T-helper 2 cell treated with Interferon-gamma antibody and Interleukin-4, amounts not matched to agents 100 ng/mL and 5 ng/mL, for 36 hours (primary cell): ENCODE results near the gene WDFY2. TPM values are rescaled to one million over a fixed set of nuclear protein-coding genes. Genes with fewer than 3 reads are reported as not detected.
"Not testable (repeated sequence)": the region's sequence is repeated elsewhere in the genome, so short reads cannot be mapped to it uniquely, and the experiment has no call there.

ENCODE experiments used
- intact Hi-C: fragments of 100-400 bp; cut with micrococcal nuclease; formaldehyde crosslinking; loops from one replicate; pipeline ENCODE4 v1.15.1; 2023
- total RNA-seq: library from RNA; stranded (reverse); gene quantifications from 2 replicates; pipeline ENCODE4 v1.2.3, GENCODE V29; 2022

The WDFY2 gene
- total RNA-seq, 1 donor from 2014 or later, result 11.3 TPM

DNA sequence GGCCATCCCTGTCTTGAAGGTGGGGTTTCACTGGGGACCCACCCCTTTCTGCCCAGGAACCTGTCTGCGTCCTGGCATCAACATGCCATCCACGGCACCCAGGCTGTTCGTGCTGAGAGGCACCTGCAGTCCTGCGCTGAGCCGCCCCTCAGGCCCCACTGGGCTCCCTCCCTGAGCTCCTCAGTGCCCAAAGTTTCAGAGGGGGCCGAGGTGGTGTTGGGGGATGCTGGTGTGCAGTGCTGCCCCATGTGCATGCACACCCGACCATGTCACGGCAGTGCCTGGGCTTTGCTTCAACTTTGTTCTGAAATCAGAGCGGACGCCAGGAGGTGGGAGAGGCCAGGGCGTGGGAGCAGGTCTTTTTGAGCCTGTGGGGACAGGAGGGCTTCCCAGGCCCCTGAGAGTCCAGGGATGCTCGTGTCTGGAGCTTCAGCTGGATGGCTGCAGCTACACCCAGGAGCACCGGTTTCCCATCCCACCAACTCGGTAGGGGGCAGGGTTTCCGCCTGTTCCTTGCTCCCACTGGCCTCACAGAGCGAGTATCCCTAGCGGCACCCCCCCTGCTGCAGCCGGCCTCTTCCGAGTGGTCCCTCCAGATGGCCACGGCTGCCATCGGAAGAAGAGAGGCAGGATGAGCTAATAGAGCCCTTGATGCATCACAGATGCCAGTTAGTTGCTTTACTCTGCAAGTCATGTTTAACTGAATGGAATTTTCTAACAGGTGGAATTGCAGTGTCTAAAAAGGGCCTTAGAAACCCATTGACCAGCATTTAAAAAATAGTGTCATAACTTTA is 44.0 kb downstream of the WDFY2 start:
- intact Hi-C loops, result no loop called here

DNA sequence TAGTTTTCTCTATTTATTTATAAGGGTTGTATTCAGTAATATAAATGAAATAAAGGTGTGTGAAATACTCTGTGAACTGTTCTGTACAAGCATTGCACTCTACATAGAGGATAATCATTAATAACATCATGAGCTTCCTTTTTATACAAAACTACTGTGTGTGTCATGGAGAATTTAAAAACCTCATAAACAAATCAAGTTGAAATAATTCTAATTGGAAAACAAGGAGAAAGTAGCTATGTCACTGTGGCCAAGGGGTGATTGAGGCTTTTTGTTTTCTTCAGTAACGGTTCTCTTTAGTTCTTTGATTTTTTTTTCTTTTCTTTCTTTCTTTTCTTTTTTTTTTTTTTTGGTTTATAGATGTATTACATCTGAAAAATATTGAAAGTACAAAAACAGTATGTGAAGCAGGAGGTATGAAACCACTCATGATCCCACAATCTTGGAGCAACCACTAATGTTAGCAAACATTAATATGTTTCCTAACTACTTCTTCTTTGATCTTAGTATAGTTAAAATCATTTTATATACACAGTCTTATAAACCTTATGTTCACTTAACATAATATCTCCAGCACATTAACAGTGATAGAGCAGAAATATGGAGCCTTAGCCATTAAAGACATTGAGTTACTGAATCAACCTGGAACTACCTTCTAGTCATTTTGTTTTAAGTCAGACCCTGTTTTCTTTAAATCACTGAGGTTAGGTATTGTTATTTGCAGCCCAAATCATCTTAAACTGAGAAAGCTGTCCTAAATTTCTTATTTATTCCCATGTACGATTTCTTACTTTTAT is 45.4 kb downstream of the WDFY2 start:
- intact Hi-C loops, result no loop called here

DNA sequence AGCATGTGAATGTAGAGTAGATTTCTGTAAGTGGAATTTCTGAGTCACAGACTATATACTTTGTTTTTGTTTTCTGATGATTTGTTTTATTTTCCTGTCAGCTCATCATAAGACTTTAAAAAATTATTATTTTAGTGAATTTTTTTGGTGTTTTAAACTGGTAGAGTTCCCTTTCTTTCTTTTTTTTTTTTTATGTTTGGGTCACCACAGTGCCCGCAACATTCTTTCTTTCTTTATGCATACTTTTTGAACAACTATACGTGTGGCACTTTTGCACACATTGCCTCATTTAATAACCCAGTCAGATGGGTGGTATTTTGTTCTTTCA is 46.0 kb downstream of the WDFY2 start:
- intact Hi-C loops, result no loop called here

DNA sequence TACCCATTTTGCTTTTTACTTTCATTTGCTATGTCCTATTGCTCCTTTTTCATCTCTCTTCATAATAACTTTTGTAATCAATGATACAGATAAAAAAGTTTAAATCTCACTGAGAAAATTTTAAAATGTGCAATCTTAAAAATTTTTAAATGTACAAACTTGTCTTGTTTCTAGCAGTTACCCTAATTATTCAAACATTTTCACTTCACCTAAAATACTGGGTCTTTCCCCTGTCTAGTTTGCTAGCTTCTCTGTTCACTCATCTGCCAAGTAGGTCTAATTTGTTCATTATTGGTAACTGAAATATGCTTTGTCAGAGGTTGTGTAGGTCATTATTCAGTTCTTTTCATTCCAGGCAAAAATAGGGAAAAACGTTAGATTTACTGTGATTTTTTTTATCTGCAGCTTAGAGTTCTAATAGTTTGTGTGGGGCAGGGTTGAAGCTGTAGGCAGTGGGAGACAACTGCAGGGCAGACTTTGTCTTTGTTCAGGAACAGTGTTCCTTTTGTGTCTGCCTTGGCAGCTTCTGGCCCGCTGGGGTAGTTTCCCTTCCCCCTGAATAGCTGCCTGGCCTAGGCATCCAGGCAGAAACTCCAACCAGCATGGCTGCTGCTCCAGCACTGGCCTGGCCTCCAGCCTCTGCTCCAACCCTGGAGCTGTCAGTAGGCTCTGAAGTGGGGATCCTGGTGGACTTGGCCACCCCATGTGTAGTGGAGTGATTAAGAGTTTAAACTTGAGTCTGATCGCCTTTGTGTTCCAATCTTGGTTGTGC is 48.5 kb downstream of the WDFY2 start:
- intact Hi-C loops, result no loop called here

DNA sequence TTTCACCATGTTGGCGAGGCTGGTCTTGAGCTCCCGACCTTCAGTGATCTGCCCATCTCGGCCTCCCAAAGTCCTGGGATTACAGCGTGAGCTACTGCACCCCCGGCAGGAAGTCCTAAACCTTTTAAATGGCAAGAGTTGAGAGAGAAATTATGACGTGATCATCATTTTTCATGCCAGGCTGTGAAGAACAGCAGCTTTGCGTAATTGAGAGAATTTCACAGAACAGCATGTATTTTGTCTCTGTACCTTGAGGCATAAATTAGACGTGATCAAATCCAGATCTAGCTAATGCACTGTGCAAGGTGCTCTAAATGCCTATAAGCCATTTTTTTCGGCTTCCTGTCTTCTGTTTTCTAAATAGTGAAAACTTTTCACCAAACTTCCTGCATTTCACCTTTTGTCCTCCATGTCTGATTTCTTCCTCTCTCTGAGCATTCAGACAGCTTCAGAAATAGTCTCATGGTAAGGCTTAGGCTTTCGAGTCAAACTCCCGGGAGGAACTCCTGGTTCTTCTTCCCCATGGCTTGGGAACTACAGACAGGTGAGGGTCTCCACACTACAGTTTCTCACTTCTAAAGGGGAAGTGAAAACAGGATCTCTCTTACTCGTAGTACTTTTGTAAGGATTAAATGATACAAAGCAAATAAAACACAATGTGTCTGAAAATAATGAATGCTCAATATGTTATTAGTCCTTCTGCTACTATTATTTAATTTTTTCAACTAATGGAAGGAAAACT is 51.0 kb downstream of the WDFY2 start:
- intact Hi-C loops, result no loop called here

DNA sequence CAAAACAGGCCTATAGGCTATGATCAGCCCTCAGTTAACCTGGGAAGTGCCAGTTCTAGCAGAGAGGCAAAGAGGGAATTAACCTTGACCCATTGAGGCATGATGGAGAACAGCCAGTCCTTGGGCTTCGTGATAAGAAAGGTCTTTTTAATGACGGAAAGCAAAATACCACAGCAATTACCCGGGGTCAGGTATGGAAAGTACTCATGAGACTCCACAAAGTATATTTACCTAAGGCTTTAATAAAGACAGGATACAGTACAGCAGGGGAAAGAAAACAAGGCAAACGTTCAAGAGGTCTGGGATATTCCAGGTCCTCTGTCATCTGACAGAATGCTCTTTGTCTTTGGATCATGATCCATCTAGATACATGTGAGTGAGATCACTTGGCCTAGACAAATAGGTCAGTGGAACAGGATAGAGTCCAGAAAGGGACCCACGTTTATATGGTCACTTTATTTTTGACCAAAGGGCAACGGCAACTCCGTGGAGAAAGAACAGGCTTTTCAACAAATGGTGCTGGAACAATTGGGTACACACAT is 52.2 kb downstream of the WDFY2 start:
- intact Hi-C loops, result no loop called here

DNA sequence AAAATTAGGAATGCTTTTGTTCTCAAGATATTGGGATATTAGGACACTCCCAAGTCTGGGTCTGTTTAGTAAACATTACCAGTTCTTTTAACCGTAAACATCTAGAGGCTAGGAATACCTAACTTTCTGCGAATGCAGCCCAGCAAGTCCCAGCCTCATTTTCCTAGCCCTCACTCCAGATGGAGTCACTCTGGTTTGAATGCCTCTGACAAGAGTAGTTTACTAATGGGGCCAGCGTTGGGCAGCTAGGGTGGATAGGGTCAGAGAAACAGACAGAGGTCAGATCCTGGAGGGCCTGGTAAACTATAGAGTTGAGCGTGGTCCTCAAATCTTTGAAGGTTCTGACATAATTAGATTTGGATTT is 53.6 kb downstream of the WDFY2 start:
- intact Hi-C loops, result no loop called here

DNA sequence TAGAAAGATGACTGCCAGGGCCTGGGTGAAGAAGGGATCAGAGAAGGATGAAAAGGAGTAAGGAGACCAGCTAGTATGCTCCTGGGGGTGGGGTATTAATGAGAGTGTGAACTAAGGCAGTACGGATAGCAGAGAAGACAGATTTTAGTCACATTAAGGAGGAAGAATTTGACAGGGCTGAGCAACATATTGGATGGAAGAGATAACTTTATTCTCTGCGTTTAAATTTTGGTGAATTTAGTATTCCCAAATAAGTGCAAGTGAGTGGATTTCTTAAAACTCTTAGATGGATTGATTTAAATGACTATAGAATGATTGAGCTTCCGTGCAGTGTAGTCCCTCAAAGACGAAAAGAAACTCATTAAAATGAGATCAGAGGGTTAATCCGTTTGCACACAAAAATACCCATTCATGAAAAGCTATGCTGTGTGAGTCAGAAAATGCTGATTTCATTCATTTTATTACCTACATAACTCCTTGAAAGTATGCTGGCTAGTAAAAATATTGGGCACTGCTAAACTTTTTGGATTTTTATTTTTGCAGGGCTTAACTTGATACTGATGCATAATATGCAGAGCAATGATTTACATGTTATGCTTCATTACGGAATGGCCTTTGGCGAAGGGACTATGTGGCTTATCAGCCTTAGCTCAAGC is 54.1 kb downstream of the WDFY2 start:
- intact Hi-C loops, result no loop called here

DNA sequence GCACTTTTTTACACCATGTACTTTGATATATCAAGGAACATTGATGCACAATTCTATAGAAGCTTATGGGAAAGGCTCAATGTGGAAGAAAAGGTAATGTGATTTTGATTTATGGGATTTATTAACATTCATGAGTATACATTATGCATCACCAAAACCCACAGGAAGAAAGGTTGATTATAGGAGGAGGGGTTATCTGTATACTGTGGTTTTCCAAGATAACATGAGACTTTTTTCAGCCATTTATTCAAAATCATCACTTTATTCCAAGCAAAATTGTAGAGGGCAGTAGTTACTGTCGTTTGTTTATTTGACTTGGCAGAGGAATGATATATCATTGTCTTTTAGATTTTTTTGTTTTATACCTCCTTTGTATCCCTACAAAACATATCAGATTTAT is 54.9 kb downstream of the WDFY2 start:
- intact Hi-C loops, result no loop called here

DNA sequence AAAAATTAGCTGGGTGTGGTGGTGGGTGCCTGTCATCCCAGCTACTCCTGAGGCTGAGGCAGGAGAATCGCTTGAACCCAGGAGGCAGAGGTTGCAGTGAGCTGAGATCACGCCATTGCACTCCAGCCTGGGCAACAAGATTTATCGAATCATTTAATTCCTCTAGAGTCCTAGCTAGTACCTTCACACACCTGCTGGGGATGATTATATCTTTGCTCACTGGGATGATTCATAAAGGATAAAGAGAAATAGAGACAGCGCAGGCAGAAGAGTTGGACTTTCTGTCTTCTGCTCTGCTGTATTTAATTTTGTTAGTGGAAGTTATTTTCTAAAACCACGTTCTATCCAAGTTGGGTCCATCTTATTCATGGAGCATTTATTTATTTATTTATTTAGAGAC is 56.4 kb downstream of the WDFY2 start:
- intact Hi-C loops, result not testable (repeated sequence)

DNA sequence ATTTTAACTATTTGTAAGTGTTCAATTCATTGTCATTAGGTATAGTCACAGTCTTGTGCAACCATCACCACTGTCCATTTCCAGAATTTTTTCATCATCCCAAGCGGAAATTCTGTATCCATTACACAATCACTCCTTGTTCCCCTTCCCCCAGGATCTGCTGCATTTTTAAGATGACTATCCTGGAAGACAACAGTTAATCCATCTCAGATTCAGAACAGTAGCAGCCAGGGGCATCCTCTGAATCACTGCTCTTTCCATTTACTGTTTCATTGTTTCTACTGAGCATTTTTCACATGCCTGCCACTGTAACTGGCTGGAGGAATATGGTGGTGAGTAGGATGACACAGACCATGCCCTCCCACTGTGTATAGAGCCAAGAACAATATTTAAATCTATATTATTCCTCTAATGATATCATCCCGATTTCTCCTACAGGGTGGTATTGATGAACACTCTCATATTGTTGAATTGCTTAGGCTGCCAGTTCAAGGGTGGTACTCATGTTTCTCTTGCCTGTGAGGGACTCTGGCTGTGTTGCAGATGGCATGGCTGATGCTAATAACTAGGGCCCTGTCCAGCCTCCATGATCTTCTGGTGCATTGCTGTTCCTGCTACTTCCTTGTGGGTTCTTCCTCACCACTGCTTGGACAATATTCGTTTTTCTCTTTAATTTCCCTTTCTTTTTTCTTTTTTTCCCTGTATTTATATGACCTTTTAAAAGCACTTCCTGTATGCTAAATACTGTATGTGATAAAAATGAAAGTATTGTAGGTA is 59.0 kb downstream of the WDFY2 start:
- intact Hi-C loops, result no loop called here

DNA sequence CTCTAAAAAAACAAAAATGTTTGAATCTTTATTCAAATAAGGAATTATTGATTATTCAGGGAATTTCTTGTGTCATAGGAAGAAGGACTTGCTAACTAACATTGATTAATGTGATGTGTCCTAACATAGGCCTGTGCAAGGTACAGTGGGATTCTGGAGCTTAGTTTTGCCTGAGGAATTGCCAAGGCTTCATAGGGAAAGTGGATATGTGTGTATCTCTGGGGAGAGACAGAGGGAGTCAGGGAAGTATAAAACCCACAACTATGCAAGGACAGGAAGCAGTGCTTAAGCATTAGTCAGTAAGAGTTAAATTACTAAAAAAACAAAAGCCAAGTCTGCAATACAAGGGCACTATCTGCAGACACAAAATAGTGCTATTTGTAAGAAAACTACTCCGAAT is 59.6 kb downstream of the WDFY2 start:
- intact Hi-C loops, result loop anchor here (2.0 kb wide), 1 partner anchor 59 kb away; the partner anchor contains the start of gene WDFY2

DNA sequence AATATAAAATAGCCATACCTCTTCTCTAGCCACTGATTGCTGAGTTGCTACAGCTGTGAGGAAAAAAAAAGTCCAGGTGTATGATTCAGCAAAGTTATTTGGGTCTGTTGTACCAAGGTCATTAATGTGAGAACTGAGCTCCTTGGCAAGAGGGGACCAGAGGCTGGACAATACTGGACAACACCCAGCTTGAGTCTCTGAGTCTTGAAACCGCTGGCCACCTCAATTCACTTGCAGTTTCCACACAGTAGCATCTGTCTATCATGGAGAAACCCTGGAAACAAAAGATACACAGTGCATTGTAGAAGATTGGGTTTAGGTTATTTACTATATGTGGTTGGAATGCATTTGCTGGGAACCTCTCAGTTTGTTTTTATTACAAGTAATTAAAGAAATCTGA is 60.4 kb downstream of the WDFY2 start:
- intact Hi-C loops, result loop anchor here (2.0 kb wide), 1 partner anchor 60 kb away; the partner anchor contains the start of gene WDFY2

DNA sequence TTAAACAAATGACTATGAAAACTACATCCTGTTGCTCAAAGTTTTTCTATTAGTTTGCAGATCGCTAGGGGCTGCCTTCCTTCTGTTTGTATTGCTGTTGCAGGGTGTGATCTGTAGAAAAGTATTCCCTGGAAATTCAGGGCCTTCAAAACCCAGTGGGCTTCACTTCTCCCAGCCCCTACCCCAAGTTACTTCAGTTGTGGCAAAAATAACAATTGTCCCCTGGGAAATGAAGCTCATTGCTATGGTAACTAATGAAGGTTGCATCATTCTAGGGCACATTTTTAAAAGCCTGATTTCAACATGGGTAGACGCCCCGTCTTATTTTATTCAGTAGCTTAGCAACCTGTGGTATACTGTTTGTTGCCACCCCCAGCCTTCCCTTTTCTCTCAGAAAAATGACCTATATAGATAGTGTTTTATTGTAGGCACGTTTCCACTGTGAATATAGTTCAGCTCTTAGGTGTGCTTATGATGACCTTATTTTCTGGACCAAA is 60.9 kb downstream of the WDFY2 start:
- intact Hi-C loops, result loop anchor here (2.0 kb wide), 1 partner anchor 60 kb away; the partner anchor contains the start of gene WDFY2

DNA sequence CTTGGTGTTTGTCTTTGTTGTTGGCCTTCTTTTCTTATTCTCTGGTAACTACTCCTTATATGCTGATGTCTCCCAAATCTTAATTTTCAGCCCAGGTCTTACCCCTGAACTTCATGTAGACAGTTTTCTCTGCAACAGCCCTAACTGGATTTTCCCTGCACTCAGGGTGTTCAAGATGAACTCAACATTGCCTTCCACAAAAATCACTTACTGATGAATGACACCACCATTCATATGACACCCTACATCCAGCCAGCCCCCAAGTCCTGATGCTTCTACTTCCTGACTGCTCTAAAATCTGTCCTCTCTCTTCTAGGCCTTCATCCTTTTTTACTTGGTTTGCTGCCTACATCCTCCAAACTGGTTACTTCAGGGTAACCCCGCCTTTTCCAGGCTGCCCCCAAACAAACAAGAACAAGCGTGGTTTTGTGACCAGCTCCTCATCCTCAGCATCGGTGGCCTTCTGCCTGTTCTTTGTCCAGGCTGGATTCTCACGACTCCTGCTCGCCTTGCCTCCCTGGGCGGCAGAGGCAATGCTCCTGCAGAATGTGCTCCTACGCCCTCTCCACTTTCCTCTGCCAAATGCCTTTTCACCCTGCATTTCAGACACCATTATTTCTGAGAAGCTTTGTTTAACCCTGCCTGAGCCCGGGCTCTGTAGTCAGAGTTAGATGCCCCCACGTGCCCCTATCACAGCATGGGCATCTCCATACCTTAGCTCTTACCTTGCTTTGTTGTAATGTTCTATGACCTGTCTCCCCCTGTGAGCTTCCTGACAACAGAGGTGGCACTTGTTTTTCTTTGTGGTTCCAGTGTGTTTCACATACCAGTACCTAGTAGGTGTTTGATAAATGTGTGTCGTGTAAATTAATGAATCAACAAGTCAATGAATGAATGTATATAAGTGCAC is 61.8 kb downstream of the WDFY2 start:
- intact Hi-C loops, result loop anchor here (2.0 kb wide), 1 partner anchor 61 kb away; the partner anchor contains the start of gene WDFY2

DNA sequence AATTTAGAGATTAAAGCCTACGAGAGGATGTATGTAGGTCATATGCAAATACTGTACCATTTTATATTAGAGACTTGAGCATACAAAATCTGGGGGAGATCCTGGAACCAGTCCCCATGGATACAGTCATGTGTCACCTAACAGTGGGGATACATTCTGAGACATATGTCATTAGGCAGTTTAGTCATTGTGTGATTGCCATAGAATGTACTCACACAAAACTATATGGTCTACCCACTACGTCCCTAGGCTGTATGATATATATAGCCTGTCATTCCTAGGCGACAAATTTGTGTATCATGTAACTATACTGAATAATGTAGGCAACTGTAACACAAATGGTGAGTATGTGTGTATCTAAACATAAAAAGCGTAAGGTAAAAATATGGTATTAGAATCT is 62.8 kb downstream of the WDFY2 start:
- intact Hi-C loops, result no loop called here

DNA sequence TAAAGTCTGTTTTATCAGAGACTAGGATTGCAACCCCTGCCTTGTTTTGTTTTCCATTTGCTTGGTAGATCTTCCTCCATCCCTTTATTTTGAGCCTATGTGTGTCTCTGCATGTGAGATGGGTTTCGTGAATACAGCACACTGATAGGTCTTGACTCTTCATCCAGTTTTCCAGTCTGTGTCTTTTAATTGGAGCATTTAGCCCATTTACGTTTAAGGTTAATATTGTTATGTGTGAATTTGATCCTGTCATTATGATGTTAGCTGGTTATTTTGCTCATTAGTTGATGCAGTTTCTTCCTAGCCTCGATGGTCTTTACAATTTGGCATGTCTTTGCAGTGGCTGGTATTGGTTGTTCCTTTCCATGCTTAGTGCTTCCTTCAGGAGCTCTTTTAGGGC is 67.9 kb downstream of the WDFY2 start:
- intact Hi-C loops, result not testable (repeated sequence)
